Measurements from ENCODE around the gene SMPDL3A.

Gene SMPDL3A

GRCh38 chr6:122804962-122805485 is 16.0 kb downstream of the SMPDL3A start:
- DNase-seq = no peak

GRCh38 chr6:122806291-122806690 is 17.2 kb downstream of the SMPDL3A start:
- DNase-seq = no peak

- no peak for DNase-seq
These were observed 19.2 kb downstream of the SMPDL3A start for GRCh38 chr6:122808121-122808885.

GRCh38 chr6:122809001-122809400 is 19.9 kb downstream of the SMPDL3A start:
- no peak for DNase-seq

- no peak for DNase-seq
These were observed 20.6 kb downstream of the SMPDL3A start for GRCh38 chr6:122809691-122810090.

DNA sequence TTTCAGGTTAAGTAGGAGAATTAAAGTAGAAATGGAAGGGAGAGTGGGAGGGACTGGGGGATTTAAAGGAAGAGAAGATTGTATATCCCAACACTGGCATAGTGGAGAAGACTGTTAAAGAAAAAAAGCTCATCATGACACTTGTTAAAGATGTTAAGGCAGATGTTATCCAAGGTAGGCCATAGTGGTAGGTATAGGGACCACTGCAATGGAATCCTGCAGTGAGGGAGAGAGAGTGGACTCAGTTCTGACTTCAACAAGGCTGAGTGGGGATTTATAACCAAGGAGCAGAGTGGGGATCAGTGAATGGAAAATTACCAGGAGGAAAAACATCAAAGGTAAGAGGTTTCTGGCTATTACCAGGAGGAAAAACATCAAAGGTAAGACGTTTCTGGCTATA is 21.1 kb downstream of the SMPDL3A start:
- no peak for DNase-seq

DNA sequence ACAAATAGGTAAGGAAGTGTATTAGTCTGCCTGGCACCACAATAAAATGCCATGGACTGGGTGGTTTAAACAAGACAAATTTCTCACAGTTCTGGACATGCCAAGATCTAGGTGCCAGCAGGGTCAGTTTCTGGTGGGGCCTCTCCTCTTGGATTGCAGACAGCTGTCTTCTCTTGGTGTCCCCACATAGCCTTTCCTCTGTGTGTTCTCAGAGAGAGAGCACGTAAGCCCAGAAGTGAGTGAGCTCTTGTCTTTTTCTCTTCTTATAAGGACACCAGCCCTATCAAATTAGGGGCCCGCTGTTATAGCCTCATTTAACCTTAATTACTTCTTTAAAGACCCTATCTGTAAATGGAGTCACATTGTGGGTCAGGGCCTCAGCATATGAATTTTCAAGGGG is 28.3 kb downstream of the SMPDL3A start:
- no peak for DNase-seq

DNA sequence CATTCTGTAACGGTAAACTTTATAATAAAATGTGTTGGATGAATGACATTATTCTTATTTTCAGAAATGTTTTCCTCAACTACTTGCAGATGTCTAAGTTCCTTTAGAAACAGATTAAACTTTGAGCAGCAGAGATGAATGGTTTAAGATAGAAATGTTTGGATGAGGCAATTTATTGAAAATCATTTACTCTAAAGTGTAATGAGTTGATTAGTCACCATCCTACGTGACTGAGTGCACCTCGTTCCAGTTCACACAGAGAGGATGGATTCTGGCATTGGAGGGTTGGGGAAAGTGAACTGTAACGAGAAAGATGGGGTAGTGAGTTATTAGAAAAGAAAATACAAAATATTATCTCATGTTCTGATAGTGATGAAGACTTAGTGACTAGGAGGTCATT is 28.7 kb downstream of the SMPDL3A start:
- no peak for DNase-seq

DNA sequence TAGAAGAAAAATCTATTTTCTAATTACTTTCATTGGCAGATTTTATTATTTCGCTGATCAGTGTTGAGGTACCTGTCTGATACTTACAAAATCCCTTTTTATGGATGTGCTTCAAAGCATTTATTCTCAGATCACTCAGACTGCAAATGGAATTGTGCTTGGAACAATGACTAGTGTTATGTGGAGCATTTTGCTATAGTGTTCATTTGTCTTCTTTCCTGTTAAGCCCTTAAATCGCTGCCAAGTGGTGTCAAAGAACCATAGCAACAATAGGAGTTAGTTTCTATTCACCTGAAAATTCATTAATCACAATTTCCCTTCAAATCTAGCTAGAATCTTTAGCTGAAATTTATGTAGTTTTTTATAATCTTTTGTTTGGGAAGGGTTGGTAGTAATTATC is 29.8 kb downstream of the SMPDL3A start:
- DNase-seq = peak in 2 of 51 donors; percentile 21 to 31

DNA sequence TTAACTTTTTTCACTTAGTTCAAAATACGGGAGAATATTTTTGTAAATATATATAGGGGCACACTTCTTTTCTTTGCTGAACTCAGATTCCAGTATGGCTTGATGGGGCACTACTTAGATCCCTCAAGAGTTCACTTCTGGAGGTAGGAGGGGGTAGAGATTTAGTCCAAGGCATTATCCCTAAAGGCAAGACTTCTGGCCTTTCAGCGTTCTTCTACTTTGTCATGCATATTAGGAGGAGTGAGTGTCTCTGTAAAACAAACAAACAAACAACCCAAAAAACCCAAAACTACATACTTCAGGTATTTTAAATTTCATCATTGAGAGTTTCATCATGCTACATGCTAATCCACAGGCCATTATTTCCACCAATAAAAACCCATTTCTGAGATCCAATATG is 32.0 kb downstream of the SMPDL3A start:
- DNase-seq = no peak

DNA sequence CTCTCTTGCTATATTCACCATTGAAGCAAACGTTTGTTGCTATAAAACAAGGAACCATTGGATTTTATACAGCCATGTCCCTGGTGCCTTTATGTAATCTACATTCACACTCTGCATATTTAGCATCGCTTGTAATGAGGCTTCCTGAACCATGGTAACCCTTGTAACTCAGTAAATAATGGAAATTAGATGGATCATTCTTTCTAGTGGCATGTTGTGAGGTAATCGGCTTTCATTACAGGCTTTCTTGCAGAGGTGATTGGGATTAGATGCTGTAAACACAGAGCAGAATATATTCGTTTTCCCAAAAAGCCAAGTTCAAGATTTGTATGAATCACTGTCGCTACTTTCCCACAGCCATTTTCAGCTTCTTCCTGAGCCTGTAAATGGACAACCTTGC is 36.1 kb downstream of the SMPDL3A start:
- no peak for DNase-seq

DNA sequence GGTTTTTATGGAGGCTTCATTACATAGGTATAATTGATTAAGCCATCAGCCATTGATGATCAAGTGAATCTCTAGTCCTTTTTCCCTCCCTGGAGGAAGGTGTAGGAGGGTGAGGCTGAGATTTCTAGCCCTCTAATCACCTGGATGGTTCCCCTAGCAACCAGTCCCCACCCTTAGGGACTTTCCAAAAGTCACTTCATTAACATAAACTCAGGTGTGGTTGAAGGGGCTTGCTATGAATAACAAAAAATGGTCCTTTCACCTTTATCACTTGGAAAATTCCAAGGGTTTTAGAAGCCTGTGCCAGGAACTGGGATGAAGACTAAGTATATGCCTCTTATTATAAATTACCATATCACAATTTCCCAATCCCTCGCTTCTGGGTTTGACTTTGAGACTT is 40.4 kb downstream of the SMPDL3A start:
- no peak for DNase-seq

GRCh38 chr6:122831511-122831910 is 42.5 kb downstream of the SMPDL3A start:
- DNase-seq = no peak

DNA sequence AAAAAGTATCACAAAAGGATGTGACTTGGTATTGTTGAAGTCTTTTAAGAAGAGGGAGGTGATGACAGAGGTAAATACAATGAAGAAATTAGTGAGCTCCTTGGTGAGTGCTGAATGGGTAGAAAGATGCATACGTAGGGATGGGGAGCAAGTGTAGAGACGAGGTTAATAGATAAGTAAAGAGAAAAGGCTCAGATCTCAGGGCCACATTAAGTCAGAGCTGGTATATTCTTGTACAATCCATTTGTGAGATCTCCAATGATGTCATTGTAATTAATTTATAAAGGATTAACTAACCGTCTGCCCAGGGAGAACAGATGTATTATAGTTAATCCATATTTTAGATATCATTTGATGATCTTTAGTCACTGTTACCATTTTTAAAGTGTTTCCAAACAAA is 43.4 kb downstream of the SMPDL3A start:
- DNase-seq = no peak

GRCh38 chr6:122833021-122833491 is 44.0 kb downstream of the SMPDL3A start:
- peak in 45 of 51 donors; percentile 3 to 80 (median 52) for DNase-seq

DNA sequence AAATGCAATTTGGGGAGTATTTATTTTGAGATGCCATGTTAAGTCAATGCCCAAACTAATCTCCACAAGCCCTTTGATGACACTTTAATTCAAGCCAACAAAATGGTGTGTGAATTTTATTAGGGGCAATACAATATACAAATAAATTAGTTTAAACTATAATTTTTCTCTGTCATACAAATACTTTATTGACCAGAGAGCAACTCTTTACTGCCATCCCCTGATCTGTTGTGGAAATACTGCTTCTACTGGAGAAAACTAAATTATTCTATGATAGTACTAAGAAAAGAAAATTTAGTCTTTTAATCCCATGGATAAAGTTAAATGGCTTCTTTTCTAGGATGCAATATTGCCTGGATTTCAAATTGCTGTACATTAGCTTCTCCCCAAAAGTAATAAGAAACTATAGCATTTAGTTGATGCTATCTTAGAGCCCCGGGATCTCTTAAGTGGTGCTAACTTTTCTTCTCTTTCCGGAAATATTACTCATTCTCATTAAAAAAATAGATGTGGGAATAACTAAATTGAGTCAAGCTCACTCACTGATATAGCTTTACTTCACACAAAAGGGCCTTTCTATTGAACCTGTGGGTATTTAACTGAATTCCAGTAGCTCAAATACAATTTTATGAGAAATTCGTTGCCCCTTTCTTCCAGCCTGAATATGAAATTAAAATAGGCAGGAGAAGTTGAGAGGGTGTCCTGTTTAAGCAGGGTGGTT is 49.2 kb downstream of the SMPDL3A start:
- DNase-seq = no peak

- DNase-seq = peak in 35 of 51 donors; percentile 3 to 70 (median 17)
These were observed 50.4 kb downstream of the SMPDL3A start for GRCh38 chr6:122839472-122839871.

DNA sequence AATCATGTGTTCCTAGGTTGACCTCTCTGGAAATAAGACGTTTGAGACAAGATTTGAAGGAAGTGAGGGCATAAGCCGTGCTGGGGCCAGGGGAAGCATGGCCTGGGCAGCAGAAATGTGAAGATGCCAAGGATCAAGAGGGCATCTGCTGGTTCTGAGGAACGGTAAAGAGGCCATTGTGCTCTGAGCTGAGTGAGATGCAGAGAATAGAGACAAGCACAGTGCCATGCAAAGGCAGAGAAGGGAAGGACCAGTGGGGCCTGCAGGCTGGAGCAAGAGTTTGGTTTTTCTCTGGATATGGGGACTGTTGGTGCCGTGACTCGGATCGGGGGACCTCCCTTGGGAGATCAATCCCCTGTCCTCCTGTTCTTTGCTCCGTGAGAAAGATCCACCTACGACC is 50.8 kb downstream of the SMPDL3A start:
- no peak for DNase-seq

GRCh38 chr6:122845464-122845863 is 56.4 kb downstream of the SMPDL3A start:
- DNase-seq = no peak

GRCh38 chr6:122845916-122846612 is 57.0 kb downstream of the SMPDL3A start:
- no peak for DNase-seq

DNA sequence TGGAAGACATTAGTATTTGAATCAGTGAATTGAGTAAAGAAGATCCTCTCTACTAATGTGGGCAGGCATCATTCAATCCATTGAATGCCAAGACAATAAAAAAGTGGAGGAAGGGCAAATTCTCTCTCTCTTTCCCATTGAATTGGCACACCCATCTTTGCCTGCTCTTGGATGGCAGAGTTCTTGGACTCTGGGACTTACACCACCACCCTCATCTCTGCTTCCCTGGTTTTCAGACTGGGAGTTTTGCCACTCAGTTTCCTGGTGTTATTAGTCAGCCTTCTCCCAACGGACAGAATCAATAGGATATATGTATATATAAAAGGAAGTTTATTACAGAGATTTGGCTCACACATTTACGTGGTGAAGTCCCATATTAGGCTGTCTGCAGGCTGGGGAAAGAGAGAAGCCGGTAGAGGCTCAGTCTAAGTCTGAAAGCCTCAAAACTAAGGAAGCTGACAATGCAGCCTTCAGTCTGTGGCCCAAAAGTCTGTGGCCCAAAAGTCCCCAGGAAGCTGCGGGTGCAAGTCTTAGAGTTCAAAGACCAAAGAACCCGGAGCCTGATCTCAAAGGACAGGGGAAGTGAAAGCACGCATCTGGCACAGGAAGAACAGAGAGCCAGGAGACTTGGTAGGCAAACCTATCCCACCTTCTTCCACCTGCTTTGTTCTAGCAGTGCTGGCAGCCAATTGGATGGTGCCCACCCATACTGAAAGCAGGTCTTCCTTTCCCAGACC is 64.4 kb downstream of the SMPDL3A start:
- no peak for DNase-seq

Data from hypothalamus (tissue), 51 donors.